Vagina (tissue), 2 donors: ENCODE results near the gene ALG2. TPM values are rescaled to one million over a fixed set of nuclear protein-coding genes. Genes with fewer than 3 reads are reported as not detected.

Experiments used
- DNase-seq, 2 donors: peaks; one replicate each; pipeline ENCODE4 v3.0.0-alpha.2; 2017; ENCODE audit errors: extremely low spot score in 2 of 2
- H3K27ac ChIP-seq: fragments of 200-600 bp; sonication (generic); one replicate; pipeline ENCODE4 v1.5.1; 2019
- H3K27me3 ChIP-seq: fragments of 200-600 bp; sonication (generic); one replicate; pipeline ENCODE4 v1.5.1; 2019
- H3K36me3 ChIP-seq, 2 donors: fragments of 200-600 bp; sonication (generic); one replicate each; pipeline ENCODE4 v1.5.1; 2017 to 2019
- H3K4me1 ChIP-seq: fragments of 200-600 bp; sonication (generic); one replicate; pipeline ENCODE4 v1.5.1; 2019
- H3K4me3 ChIP-seq, 2 donors: fragments of 200-600 bp; sonication (generic); 1 replicate in 1 of 2; 2 replicates in 1 of 2; pipeline ENCODE4 v1.5.1; 2016 to 2019
- H3K9me3 ChIP-seq: fragments of 200-600 bp; sonication (generic); one replicate; pipeline ENCODE4 v1.5.1; 2019
- POLR2A ChIP-seq, 2 donors: fragments of 450-650 bp; IDR thresholded peaks; one replicate each; pipeline ENCODE4 v1.6.1; 2017; ENCODE audit warnings: antibody characterized with exemption in 2 of 2, mild to moderate bottlenecking in 2 of 2, moderate library complexity in 2 of 2
- POLR2AphosphoS5 ChIP-seq, 2 donors: sonication (generic); formaldehyde crosslinking; IDR thresholded peaks; one replicate each; pipeline ENCODE4 v1.9.0; 2017; ENCODE audit warnings: antibody characterized with exemption in 2 of 2, mild to moderate bottlenecking in 2 of 2, low read depth in 1 of 2; ENCODE audit not compliant: insufficient read depth in 1 of 2
- intact Hi-C: fragments of 100-400 bp; cut with DNase I; formaldehyde crosslinking; loops from one replicate; pipeline ENCODE4 v1.15.1; 2023
- total RNA-seq: library from RNA; depleted of rRNA; stranded (reverse); fragments of >200 nt; gene quantifications from one replicate; pipeline ENCODE4 v1.2.3, GENCODE V29; 2016
- TF ChIP-seq, protein P1 (sequence below), 3 experiments: fragments of 450-650 bp in 2 of 3; fragments of 200-600 bp in 1 of 3; sonication (generic) in 1 of 3; IDR thresholded peaks; one replicate each; pipeline ENCODE4 v1.5.1; 2017 to 2019; ENCODE audit warnings: antibody characterized with exemption in 3 of 3, mild to moderate bottlenecking in 2 of 3, moderate library complexity in 2 of 3

Gene ALG2
- total RNA-seq, 1 donor from 2014 or later, result 30.0 TPM

GRCh38 chr9:99257723-99258389 lies 36.1 kb upstream of the ALG2 start:
- intact Hi-C loops, result no loop called here
- H3K27ac ChIP-seq, result no peak overlapping the region
- no peaks in the 10 kb centered on the region for H3K9me3 ChIP-seq
- H3K27me3 ChIP-seq, result no peaks in the 10 kb centered on the region
- no peaks in the 10 kb centered on the region for H3K36me3 ChIP-seq
- no peak for DNase-seq
- H3K4me3 ChIP-seq, result no peak overlapping the region
- TF ChIP-seq, protein P1, sequence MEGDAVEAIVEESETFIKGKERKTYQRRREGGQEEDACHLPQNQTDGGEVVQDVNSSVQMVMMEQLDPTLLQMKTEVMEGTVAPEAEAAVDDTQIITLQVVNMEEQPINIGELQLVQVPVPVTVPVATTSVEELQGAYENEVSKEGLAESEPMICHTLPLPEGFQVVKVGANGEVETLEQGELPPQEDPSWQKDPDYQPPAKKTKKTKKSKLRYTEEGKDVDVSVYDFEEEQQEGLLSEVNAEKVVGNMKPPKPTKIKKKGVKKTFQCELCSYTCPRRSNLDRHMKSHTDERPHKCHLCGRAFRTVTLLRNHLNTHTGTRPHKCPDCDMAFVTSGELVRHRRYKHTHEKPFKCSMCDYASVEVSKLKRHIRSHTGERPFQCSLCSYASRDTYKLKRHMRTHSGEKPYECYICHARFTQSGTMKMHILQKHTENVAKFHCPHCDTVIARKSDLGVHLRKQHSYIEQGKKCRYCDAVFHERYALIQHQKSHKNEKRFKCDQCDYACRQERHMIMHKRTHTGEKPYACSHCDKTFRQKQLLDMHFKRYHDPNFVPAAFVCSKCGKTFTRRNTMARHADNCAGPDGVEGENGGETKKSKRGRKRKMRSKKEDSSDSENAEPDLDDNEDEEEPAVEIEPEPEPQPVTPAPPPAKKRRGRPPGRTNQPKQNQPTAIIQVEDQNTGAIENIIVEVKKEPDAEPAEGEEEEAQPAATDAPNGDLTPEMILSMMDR (IDR thresholded peaks at IDR 0.05), result no peak
- TF ChIP-seq POLR2AphosphoS5 (IDR thresholded peaks at IDR 0.05; ENCODE audit: insufficient read depth in 1 of 2, low read depth in 1 of 2), result no peak
- TF ChIP-seq POLR2A (IDR thresholded peaks at IDR 0.05), result no peak
- no peaks in the 10 kb centered on the region for H3K4me1 ChIP-seq

GRCh38 chr9:99255651-99256050 lies 33.9 kb upstream of the ALG2 start:
- no peak overlapping the region for H3K4me3 ChIP-seq
- no peak for DNase-seq
- H3K36me3 ChIP-seq, result no peaks in the 10 kb centered on the region
- no peak overlapping the region for H3K27ac ChIP-seq
- H3K4me1 ChIP-seq, result no peaks in the 10 kb centered on the region
- TF ChIP-seq, protein P1 (IDR thresholded peaks at IDR 0.05), result no peak
- no peak for TF ChIP-seq POLR2AphosphoS5 (IDR thresholded peaks at IDR 0.05; ENCODE audit: insufficient read depth in 1 of 2, low read depth in 1 of 2)
- TF ChIP-seq POLR2A (IDR thresholded peaks at IDR 0.05), result no peak
- no peaks in the 10 kb centered on the region for H3K27me3 ChIP-seq
- H3K9me3 ChIP-seq, result no peaks in the 10 kb centered on the region
- intact Hi-C loops, result no loop called here

DNA sequence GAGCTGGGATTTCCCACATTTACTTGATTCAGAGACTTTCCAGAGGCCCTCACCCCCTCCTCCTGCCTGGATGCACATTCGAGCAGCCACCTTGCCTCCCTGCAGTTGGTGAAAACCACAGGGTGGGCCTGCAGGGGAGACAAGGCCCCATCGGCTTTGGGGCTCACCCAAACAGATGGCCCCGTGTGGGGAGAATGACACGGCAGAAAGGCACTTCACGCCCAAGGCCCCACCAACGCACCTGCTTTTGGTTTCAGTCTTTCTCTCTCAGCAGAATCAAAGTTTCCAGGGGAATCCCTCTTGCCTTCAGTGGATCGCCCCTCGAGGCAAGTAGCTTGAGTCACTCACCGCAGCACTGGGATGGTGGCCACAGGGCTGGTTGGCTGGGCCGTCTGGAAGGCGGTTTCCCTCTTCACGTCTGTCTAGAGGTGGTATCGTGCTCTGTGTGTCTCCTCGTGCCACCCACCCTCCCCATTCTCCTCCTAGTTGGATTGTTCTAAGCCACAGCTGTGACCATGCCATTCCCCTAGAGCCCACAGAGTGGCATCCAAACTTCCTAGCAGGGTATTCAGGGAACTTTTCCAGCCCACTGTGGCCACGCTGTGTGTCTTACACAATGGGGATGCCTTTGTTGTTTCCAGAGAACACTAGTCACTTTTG lies 32.2 kb upstream of the ALG2 start:
- TF ChIP-seq, protein P1 (IDR thresholded peaks at IDR 0.05), result no peak
- TF ChIP-seq POLR2AphosphoS5 (IDR thresholded peaks at IDR 0.05; ENCODE audit: insufficient read depth in 1 of 2, low read depth in 1 of 2), result no peak
- no peak for TF ChIP-seq POLR2A (IDR thresholded peaks at IDR 0.05)
- intact Hi-C loops, result no loop called here
- Histone ChIP-seq H3K9me3 (no peaks in the 10 kb centered on the region), H3K27me3 (no peaks in the 10 kb centered on the region), H3K4me3 (no peak overlapping the region), H3K4me1 (no peaks in the 10 kb centered on the region), H3K36me3 (no peaks in the 10 kb centered on the region), H3K27ac (no peak overlapping the region)
- DNase-seq, result no peak

- no peaks in the 10 kb centered on the region for H3K9me3 ChIP-seq
- DNase-seq, result no peak
- H3K27ac ChIP-seq, result no peak overlapping the region
- TF ChIP-seq, protein P1 (IDR thresholded peaks at IDR 0.05), result no peak
- TF ChIP-seq POLR2AphosphoS5 (IDR thresholded peaks at IDR 0.05; ENCODE audit: insufficient read depth in 1 of 2, low read depth in 1 of 2) (no peak), POLR2A (IDR thresholded peaks at IDR 0.05) (no peak)
- H3K4me3 ChIP-seq, result no peak overlapping the region
- intact Hi-C loops, result no loop called here
- H3K4me1 ChIP-seq, result no peaks in the 10 kb centered on the region
- no peaks in the 10 kb centered on the region for H3K27me3 ChIP-seq
- H3K36me3 ChIP-seq, result no peaks in the 10 kb centered on the region
Measured at GRCh38 chr9:99253134-99253533, 31.4 kb upstream of the ALG2 start.

GRCh38 chr9:99251157-99251556 lies 29.4 kb upstream of the ALG2 start:
- Histone ChIP-seq H3K9me3 (no peaks in the 10 kb centered on the region), H3K27me3 (no peaks in the 10 kb centered on the region), H3K4me1 (no peaks in the 10 kb centered on the region), H3K27ac (no peak overlapping the region), H3K36me3 (no peaks in the 10 kb centered on the region), H3K4me3 (no peak overlapping the region)
- intact Hi-C loops, result no loop called here
- no peak for TF ChIP-seq POLR2A (IDR thresholded peaks at IDR 0.05)
- no peak for TF ChIP-seq POLR2AphosphoS5 (IDR thresholded peaks at IDR 0.05; ENCODE audit: insufficient read depth in 1 of 2, low read depth in 1 of 2)
- TF ChIP-seq, protein P1 (IDR thresholded peaks at IDR 0.05), result no peak
- no peak for DNase-seq
